GM18867 (cell line): ENCODE measurements around the gene NGEF.

Experiments
- ATAC-seq: cut with Tn5 transposase; IDR thresholded peaks from one replicate; pipeline ENCODE4 v1.9.1; 2021; ENCODE audit warnings: mild to moderate bottlenecking, moderate library complexity; ENCODE audit not compliant: unreplicated experiment

The NGEF gene

DNA sequence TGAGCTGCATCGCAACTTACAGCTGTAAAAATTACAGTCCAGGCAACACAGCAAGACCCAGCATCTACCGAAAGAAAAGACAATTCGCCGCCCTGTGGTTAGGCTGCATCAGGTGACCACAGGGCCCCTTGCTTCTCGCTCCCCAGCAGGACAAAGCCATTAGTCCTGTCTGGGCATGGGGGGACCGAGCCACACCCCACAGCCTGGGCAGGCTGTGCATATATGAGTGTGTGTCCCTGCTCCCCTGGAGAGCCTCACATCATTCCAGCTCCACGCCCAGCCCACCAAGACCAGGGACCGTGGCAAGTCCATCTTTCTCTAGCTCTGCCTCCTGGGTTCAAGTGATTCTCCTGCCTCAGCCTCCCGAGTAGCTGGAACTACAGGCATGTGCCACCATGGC lies 109.1 kb downstream of the NGEF start:
- ATAC-seq, result no peak

DNA sequence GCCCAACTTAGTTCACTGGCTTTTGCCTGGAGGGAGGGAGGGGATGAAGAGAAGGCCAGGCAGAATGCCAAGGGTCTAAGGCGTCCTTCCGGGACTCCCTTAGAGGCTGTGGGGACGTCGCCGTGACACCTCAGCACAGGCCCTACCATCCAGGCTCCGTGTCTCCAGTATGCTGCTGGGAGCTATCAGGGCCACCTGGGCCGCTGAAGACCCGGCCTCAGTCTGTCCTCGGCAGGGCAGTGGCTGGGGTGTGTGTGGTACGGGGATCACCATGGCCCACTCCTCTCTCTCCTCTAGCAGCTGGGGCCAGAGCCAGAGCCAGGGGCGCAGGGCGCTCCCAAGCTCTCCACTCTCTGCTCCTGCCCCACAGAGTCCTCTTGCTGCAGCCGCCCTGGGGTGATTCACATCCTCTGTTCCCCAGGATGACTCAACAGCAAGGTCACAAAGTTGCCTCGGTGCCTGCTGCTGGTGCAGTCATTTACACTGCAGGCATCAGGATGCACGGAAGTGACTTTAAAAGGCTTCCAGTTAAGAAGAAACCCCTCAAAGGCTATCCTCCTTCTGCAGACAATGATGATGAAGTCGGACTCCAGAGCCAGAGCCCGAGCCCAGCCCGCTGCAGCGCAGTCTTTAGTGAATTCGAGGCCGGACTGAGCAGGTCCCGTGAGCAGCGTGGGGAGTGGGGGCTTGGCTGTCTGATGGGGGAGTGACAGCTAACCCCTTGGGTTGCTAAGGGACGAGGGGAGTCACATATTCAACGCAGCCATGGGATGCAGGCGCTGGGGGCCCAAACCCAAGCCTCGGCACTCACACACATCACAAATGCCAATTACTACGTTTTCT lies 111.1 kb downstream of the NGEF start:
- no peak for ATAC-seq

DNA sequence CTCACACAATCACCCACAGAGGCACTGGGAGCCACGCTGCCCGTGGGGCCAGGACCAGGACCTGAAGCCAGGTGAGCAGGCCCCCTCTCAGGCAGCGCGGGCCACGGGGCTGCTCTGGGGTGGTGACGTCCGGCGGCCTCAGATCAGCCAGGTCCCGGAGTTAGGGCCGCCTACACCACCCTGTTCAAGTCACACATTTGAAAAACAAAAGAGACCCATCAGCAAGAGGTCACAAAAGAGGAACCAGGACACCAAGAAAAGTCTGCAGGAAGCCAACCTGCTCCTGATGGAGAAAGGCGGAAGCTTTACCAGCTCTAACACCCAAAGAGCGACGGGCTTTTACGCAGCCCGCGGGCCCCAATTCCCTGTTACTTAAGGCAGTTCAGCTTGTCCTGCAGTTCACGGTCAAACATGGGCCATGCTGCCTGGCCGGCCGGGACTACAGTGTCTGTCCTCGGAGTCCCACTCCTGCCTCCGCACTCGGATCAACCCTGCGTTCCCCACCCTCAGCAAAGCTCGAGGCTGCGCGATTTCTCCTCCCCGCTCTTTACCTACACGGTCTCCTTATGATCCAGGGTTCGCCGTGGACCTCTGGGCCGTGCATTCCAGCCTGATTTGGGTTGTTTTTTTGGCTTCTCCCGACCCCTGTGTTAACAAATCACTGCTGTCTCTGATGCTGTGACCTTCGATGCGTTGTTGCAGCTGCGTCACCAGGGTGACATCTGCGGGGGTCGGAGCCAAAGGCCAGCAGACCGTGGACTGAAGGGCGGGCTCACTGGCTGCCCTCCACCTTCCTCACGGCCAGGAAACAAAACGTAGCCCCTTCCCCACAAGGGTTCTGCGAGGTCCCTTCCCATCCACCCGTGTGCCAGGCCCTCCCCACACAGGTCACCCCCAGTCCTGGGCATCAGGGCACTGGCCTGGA lies 112.0 kb downstream of the NGEF start:
- no peak for ATAC-seq

DNA sequence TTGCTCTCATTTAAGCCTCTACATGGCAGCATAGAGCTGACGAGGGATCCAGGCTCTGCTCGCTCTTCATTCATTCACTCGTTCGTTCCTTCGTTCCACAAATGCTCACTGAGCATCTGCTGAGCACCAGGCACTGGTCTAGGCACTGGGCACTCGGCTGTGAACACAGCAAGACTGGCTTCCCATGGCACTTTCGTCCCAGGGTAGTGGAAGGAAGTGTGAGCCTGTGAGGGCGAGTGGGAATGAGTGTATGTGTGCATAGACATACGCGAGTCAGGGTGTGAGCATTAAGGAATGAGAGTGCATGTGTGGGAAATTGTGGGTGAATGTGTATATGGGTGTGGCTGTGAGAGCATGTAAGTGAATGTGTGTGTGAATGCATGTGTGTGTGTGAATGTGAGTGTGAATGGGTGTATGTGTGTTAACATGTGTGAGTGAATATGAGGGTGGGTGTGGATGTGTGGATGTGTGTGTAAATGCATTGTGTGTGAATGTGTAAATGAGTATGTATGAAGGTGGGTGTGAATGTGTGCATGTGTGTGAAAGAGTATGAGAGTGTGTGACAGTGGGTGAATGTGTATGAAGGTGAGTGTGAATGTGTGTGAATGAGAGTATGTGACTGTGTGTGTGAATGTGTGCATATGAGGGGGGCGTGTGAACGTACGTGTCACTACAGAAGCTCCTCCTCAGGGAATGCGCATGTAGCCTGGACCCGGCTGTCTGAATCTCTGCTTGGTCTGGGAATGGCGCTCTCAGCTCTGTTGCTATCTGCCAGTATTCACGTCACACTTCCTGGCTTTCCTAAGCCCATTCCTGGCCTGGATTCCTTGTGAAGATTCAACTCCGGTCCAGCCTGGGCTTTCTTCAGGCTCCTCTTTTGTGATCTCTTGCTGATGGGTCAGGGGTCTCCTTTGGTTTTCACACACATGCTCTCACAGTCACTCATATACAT lies 114.2 kb downstream of the NGEF start:
- ATAC-seq, result no peak

DNA sequence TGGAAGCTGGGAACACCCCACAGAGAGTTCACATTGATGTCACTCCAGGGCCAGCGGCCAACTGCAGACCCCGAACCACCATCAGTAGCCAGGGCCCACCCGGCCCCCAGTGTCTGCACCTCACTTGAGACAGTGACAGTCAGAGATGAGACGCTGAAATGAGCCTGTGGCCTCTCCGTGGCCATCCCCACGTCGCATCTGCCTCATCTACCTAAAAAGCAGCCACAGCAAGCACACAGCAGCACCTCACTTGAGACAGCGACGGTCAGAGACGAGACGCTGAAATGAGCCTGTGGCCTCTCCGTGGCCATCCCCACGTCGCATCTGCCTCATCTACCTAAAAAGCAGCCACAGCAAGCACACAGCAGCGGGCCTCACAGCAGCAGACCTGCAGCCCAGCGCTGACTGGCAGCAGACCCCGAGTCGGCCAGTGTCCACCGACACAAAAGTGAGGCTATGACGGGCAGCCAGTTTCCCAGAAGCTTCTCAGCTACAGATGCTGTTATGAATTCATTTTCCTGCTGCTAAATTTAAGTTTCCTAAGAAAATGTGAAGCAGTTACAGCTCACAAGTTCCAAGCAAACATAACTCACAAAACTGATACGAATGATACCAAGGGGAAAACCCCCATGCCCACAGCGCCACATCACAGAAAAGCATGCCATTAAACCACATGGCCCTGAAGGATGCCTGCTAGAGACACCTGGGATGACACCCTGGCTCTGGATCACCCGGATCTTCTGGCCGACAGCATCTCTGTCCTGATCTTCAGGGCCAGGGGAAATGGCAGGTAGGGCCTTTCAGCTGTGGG lies 115.3 kb downstream of the NGEF start:
- no peak for ATAC-seq

DNA sequence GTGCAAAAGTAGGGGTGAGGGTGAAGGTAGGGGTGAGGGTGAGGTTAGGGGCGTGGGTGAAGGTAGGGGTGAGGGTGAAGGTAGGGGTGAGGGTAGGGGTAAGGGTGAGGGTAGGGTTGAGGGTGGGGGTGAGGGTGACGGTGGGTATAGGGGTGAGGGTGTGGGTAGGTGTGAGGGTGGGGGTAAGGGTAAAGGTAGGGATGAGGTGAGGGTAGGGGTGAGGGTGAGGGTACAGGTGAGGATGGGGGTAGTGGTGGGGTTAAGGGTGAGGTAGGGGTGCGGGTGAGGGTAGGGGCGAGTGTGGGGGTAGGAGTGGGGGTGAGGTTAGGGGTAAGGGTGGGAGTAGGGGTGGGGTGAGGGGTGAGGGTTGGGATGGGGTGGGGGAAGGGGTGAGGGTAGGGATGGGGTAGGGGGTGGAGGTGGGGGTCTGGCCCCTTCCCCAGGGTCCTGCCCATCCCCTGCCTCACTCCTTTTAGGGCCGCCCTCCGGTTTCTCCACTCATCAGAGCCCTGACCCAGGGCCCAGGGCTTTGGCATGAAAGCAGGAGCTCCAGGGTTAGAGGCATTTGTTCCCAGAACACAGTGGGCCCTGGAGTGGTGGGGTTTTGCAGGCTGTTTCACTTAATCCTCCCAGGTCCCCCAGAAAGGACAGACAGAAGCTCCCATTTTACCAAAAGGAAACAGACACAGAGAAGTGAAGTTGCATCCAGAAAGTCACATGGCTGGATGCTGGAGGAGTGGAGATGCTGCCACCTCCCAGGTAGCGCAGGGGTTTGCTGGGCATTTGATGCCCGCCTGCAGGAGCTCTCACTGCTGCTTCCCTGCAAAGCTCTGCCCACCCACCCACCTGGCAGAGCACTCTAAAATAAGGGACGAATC lies 116.1 kb downstream of the NGEF start:
- no peak for ATAC-seq

DNA sequence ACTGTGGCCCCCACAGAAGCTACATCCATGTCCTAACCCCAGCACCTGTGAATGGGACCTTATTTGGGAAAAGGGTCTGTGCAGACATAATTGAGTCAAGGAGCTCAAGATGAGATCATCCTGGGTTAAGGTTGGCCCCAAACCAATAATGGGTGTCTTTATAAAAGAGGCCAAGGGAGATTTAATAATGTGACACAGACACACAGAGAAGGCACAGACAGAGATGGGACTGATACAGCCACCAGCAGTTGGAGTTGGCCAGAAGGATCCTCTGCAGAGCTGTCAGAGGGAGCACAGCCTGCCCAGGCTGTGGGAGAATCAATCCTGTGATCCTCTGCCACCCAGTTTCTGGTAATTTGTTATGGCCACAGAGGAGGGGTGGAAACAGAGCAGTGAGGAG lies 116.9 kb downstream of the NGEF start:
- no peak for ATAC-seq

DNA sequence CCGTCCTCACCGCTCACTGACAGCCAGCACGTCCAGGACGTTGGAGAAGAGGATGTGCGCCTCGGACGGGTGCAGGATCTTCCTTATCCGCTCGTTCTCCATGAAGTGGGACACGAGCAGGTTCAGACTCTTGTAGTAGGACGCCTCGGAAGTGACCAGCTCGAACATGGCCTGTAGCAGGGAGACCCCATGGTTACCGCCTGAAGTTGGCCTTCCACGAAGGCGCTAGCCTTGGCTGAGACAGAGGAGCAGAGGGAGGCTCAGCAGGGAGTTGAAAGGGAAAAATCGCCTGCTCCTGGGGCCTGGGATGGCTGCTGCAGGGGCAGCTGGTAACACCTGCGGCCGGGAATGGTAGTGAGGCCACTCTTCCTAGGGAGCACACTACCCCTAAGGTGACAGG lies 118.3 kb downstream of the NGEF start:
- ATAC-seq, result no peak

DNA sequence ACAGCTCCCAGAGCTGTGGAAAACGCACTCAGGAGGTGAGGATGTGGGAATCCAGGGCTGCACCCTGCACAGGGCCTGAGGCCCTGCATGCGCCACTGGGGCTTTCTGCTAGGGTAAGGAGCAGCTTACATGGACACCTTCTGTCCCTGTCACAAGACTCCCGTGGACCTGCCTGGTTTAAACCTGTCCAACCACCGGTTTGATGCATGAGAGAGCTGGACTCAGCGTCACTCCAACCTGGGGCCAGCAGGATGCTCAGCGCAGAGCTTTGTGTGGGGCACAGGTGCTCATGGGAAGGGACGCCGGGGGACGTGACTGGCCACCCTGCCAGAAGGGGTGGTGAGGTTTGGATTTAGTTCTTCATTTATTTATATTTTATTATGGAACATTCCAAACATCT lies 118.8 kb downstream of the NGEF start:
- no peak for ATAC-seq

DNA sequence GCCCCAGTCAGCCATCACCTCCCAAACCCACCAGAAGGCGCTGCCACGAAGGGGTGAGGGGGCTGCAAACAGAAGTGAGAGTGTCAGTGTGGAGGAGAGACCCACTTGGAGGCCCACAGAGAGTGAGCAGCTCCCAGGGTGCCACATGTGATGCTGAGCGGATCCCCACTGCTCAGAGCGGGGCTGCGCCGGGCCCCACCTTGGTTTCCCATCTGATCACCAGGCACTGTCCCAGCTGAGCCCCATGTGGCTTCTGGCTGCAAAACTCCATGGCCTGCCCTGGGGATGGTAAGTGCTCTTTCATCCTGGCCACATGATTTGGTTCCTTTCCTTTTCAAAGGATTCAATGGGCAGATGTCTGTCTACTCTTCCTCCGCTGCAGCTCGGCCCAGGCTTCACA lies 119.2 kb downstream of the NGEF start:
- no peak for ATAC-seq

DNA sequence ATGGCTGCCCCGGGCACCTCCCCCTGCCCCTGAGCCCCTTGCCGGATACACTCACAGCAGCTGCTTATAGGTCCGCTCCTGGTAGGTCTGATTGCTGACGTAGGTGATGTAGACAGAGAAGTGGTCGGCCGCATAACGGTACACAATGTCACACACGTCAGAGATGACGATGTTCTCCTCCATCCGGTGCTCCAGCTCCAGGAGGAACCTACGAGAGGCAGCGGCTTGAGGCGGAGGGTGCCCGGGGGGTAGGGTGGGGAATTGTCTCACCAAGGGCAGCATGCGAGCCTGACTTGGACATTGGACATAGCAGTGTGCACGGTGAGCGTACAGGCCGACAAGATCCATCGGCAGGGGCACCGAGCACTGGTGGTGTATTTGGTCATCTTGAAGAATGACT lies 120.2 kb downstream of the NGEF start:
- ATAC-seq, result no peak

DNA sequence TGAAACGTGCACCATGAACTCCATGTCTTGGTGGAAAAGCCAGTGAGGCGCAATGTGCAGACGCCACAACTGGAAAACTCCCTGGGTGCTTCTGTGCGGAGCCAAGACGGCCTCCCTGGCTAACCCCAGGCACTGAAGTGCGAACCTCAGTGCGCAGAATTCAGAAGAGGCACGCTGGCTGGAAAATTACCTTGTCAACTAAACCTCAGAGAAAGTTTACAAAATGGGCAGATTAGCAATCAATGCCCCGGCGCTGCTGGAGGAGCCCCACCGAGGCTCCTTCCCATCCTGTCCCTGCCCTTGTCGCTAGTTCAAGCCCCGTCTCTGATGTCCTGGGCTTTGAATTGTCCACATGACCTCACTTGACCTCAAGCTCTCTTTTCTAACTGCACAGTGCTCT lies 120.8 kb downstream of the NGEF start:
- no peak for ATAC-seq

DNA sequence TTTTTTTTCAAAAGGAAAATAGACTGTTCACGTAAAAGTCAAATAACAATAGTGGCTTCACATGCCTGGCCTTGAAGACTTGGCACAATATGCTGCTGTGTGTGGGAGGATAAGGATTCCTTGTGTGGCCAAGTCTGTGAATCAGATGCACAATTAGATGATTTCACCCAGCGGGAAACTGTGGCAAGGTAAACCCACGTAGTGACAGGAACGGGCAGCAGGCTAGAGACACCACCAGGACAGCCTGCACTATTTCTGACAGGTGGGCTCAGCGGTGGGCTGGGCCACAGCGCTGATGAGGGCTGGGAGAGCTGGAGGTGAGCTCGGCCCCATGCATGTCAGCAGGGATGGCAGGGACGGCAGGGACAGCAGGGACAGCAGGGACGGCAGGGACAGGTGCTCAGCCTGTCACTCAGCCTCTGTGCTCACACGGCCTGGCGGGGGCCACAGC lies 121.4 kb downstream of the NGEF start:
- no peak for ATAC-seq

DNA sequence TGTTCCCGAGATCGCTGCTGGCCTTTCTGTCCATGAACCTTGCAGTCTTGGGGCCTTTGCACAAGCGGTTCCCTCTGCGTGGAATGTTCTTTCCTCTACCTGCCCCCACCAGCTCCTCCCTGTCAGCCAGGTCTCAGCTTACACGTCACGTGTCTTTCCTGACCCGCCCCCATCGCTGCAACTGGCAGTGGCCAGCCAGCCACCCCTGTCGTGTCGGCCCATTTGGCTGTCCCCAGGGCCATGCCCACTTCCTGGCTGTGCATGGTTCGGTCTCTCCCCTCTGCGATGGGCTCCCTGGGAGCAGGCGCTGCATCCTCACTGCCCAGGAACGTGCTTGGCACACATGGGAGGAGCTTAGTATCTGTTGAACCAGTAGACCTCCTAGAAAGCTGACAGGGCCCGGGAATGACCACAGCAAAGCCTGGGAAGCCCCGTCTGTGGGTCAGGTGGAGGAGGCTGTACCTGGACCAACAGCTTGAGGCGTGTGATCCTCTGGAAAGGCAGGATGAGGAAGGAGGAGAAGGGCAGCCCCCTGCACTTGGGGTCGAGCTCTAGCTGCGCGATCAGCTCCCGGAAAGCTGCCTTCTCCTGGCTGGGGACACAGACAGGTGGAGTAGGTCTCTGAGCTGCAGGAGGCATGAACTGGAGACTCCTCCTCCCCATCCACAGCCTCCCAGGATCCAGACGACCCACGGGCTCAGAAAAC lies 122.0 kb downstream of the NGEF start:
- no peak for ATAC-seq

DNA sequence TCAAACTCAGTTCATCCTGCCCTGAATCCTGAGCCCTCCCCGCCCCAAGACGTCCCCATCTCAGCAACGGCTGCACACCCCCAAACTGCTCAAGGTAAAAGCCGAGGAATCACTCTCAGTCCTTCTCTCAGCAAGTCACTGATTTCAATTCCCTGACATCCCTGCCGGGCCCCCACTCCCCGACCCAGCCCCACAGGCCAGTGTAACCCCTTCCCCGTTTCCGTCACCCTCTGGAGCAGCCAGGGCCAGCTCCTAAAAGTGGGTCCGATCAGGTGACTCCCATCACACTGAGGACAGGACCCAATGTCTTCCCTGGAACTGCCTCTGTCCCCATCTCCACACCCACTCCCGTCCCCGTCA lies 122.5 kb downstream of the NGEF start:
- no peak for ATAC-seq

DNA sequence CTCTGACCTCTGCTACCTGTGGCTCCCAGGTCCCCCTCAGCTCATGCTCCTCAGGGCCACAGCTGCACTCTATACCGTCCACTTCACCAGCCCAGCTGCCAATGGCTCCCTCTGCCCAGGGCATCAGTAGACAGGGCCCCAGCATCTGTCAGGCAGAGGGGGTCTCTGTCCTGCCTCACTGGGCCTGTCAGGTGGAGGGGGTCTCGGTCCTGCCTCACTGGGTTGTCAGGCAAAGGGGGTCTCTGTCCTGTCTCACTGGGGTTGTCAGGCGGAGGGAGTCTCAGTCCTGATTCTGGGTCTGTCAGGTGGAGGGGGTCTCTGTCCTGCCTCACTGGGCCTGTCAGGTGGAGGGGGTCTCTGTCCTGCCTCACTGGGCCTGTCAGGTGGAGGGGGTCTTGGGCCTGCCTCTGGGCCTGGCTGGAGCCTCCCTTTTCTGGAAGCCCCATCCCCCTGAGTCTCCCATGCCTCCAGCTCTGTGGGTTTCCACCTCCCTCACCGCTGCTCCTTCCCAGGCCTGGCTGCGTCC lies 123.1 kb downstream of the NGEF start:
- ATAC-seq, result no peak

DNA sequence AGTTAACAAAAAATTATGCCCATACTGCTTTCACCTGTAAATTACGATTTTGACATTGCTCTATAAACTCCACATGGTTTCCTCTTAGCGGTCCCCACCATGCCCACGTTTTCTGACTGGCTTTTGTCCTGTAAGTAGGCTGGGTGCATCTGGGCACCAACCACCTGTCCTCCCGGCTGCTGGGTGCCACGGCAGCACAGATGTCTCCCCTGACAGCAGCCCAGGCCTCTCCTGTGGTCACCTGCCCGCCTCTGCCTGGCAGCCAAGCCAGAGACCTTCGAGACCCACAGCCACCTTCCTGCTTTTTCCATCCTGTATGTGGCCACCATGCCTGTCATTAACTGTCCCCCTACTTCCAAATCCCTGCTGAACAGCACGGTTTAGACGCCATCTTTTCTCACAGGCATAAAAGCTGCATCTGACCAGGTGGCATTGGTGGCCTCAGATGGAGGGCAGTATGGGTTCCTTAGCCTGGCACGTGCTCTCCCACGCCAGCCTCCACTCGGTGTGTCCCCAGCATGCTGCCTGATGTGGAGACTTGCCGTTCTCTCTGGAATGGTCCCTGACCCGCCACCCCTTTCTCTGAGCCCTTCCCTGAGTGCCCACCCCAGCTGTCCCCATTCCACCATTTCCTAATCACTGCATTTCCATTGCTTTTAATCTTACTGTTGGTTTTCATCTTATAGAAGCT lies 124.1 kb downstream of the NGEF start:
- ATAC-seq, result no peak
